HL-60 (cell line): Measurements from ENCODE around the gene ADAMTS14.

Experiments used
- DNase-seq, 2 experiments: peaks; one replicate each; pipeline ENCODE4 v3.0.0-alpha.2; 2010 to 2020; ENCODE audit warnings: low read depth in 1 of 2, low spot score in 1 of 2
- H3K27ac ChIP-seq: fragments of 250-450 bp; sonication (Bioruptor Pico); replicated peaks from 2 replicates; pipeline ENCODE4 v1.5.1; 2020; ENCODE audit warnings: mild to moderate bottlenecking, moderate library complexity
- H3K27me3 ChIP-seq: fragments of 250-450 bp; sonication (Bioruptor Pico); 2 replicates; pipeline ENCODE4 v1.5.1; 2021; ENCODE audit warnings: mild to moderate bottlenecking, moderate library complexity; ENCODE audit not compliant: insufficient read depth, poor library complexity, severe bottlenecking
- H3K4me3 ChIP-seq: replicated peaks from 2 replicates; pipeline ENCODE4 v1.5.1; 2011; ENCODE audit warnings: mild to moderate bottlenecking, control low read depth, low read length; ENCODE audit not compliant: insufficient read depth
- GABPA ChIP-seq: IDR thresholded peaks from 2 replicates; pipeline ENCODE4 v1.6.1; 2012; ENCODE audit warnings: low read depth
- POLR2AphosphoS5 ChIP-seq: IDR thresholded peaks from 2 replicates; pipeline ENCODE4 v1.6.1; 2012; ENCODE audit warnings: low read depth
- SPI1 ChIP-seq: IDR thresholded peaks from 2 replicates; pipeline ENCODE4 v1.6.1; 2012; ENCODE audit warnings: low read depth, mild to moderate bottlenecking, borderline replicate concordance
- TF ChIP-seq, protein P1 (sequence below): IDR thresholded peaks from 2 replicates; pipeline ENCODE4 v1.6.1; 2012; ENCODE audit warnings: low read depth; ENCODE audit not compliant: insufficient replicate concordance
- TF ChIP-seq, protein P2 (sequence below): IDR thresholded peaks from one replicate; pipeline ENCODE4 v1.5.1; 2011; ENCODE audit warnings: low read length, control low read depth, inconsistent platforms; ENCODE audit not compliant: insufficient read depth

The ADAMTS14 gene

DNA sequence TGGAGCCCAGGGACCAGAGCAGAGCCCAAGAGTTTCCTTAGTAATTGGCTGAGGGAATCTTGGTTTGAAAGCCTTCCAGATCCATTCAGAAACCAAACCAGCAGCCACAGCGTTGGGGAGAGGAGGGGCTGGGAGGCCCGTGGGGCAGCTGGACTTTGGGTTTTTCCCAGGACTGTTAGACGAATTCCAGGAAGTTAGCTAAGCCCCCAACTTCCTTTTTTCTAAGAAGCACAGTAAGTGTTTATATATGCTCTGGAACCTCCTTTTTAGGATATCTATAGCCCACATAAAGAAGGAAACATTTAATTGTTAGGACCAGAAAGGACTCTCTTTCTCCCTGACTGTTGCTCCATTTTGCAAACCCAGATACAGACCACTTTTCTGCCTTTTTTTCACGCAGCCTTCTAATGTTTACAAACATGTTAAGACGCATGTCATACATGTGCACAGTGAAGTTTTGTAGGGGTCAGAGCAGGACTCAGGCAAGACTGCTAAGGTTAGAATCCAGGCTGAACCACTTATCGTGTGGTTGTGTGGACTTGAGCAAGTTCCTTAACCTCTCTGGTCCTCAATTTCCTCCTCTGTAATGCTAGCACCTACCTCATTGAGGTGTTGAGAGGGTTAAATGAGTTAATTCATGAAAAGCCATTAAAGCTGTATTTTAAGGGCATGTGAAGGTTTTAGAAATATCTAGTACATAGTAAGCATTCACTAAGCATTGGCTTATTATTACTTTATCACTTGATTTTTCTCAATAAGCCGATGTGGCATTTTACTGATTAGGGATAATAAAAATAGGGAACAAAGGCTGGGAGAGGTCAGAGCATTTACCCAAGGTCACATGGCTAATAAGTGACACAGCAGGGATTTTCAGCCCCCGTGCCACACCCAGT lies 70.5 kb downstream of the ADAMTS14 start:
- H3K27ac ChIP-seq: peak overlapping the region; percentile 15
- no peak for DNase-seq
- no peak overlapping the region for H3K4me3 ChIP-seq
- TF ChIP-seq GABPA: no peak
- TF ChIP-seq SPI1: peak; percentile 12; the same call in 1 of the 2 replicates
- H3K27me3 ChIP-seq: no peaks in the 10 kb centered on the region

DNA sequence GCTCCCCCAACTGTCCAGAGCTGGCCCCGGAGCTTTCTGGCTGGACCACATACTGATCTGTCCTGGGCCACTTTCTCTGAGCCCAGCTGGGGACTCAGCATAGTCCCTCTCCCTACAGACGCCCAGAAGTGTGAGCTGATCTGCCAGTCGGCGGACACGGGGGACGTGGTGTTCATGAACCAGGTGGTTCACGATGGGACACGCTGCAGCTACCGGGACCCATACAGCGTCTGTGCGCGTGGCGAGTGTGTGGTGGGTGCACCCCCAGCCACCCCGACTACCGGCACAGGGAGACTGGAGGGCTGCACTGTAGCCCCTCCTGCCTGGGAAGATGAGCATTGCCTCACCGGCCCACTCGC lies 71.1 kb downstream of the ADAMTS14 start:
- no peaks in the 10 kb centered on the region for H3K27me3 ChIP-seq
- no peak overlapping the region for H3K27ac ChIP-seq
- no peak for DNase-seq
- TF ChIP-seq GABPA (no peak), SPI1 (no peak), POLR2AphosphoS5 (no peak)
- TF ChIP-seq, protein P1, sequence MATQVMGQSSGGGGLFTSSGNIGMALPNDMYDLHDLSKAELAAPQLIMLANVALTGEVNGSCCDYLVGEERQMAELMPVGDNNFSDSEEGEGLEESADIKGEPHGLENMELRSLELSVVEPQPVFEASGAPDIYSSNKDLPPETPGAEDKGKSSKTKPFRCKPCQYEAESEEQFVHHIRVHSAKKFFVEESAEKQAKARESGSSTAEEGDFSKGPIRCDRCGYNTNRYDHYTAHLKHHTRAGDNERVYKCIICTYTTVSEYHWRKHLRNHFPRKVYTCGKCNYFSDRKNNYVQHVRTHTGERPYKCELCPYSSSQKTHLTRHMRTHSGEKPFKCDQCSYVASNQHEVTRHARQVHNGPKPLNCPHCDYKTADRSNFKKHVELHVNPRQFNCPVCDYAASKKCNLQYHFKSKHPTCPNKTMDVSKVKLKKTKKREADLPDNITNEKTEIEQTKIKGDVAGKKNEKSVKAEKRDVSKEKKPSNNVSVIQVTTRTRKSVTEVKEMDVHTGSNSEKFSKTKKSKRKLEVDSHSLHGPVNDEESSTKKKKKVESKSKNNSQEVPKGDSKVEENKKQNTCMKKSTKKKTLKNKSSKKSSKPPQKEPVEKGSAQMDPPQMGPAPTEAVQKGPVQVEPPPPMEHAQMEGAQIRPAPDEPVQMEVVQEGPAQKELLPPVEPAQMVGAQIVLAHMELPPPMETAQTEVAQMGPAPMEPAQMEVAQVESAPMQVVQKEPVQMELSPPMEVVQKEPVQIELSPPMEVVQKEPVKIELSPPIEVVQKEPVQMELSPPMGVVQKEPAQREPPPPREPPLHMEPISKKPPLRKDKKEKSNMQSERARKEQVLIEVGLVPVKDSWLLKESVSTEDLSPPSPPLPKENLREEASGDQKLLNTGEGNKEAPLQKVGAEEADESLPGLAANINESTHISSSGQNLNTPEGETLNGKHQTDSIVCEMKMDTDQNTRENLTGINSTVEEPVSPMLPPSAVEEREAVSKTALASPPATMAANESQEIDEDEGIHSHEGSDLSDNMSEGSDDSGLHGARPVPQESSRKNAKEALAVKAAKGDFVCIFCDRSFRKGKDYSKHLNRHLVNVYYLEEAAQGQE: no peak
- no peak overlapping the region for H3K4me3 ChIP-seq

DNA sequence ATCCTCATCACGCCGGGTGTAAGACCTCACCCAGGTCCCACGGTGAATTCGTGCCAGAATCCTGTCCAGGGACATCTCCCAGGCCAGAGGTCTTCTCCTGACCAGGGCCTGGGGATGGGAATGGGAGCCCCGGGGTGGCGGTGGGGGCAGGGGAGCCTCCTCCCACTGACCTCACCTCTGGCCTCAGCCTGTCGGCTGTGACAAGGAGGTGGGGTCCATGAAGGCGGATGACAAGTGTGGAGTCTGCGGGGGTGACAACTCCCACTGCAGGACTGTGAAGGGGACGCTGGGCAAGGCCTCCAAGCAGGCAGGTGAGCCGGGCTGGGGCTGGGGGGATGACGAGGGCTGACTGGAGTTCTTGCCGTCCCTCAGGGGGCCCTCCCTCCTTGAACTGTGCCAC lies 71.6 kb downstream of the ADAMTS14 start:
- no peak overlapping the region for H3K27ac ChIP-seq
- no peaks in the 10 kb centered on the region for H3K27me3 ChIP-seq
- no peak for DNase-seq
- H3K4me3 ChIP-seq: no peak overlapping the region
- TF ChIP-seq POLR2AphosphoS5 (no peak), GABPA (no peak), SPI1 (no peak)
- TF ChIP-seq, protein P1: no peak
- TF ChIP-seq, protein P2, sequence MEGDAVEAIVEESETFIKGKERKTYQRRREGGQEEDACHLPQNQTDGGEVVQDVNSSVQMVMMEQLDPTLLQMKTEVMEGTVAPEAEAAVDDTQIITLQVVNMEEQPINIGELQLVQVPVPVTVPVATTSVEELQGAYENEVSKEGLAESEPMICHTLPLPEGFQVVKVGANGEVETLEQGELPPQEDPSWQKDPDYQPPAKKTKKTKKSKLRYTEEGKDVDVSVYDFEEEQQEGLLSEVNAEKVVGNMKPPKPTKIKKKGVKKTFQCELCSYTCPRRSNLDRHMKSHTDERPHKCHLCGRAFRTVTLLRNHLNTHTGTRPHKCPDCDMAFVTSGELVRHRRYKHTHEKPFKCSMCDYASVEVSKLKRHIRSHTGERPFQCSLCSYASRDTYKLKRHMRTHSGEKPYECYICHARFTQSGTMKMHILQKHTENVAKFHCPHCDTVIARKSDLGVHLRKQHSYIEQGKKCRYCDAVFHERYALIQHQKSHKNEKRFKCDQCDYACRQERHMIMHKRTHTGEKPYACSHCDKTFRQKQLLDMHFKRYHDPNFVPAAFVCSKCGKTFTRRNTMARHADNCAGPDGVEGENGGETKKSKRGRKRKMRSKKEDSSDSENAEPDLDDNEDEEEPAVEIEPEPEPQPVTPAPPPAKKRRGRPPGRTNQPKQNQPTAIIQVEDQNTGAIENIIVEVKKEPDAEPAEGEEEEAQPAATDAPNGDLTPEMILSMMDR: no peak

DNA sequence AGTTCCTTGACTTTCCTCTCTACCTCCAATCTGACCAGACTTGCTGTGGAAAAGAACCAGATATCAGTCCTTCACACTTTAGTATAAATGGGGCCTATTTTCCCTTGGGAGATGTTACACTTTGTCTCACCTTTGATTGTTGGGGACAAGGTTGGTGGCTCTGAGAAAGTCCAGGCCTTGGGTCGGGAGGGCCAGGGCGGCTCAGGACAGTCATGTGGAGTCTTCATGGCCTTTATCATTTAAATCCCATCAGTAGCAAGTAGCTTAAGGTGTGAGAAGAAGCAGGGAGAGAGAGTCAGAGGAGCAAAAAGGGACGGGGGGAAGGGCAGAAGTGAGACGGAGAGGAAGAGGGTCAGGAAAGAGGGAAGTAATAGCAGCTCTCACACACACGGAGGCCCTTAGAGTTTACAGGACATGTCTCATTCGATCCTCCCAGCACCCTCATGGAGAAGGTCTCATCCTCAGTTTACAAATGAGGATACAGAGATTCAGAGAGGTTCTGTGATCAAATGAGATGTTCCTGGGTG lies 72.4 kb downstream of the ADAMTS14 start:
- peak in 1 of 2 experiments; percentile 48 for DNase-seq
- H3K27me3 ChIP-seq: no peaks in the 10 kb centered on the region
- TF ChIP-seq GABPA (no peak), SPI1 (peak; percentile 48; the same call in 1 of the 2 replicates)
- H3K4me3 ChIP-seq: no peak overlapping the region
- H3K27ac ChIP-seq: no peak overlapping the region

DNA sequence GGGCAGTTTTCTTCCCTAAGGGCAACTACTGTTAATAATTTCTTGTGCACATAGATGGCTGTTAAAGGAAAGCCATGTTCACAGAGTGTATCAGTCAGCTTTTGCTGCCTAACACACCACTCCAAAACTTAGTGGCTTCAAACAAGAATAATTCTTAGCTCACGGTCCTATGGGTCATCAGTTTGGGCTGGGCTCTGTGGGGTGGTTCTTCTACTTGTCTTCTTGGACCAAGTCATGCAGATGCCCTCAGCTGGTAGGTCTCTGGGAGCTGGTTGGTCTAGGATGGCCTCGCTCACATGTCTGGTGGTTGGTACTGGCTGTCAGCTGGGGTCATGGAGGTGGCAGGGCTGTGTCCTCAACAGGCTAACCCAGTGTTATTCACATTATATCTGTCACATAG lies 73.2 kb downstream of the ADAMTS14 start:
- TF ChIP-seq SPI1 (no peak), GABPA (no peak), POLR2AphosphoS5 (no peak)
- TF ChIP-seq, protein P2: no peak
- TF ChIP-seq, protein P1: no peak
- H3K4me3 ChIP-seq: no peak overlapping the region
- DNase-seq: no peak
- H3K27me3 ChIP-seq: no peaks in the 10 kb centered on the region
- no peak overlapping the region for H3K27ac ChIP-seq
